ENCODE measurements around the gene OSBPL2.

Gene OSBPL2

DNA sequence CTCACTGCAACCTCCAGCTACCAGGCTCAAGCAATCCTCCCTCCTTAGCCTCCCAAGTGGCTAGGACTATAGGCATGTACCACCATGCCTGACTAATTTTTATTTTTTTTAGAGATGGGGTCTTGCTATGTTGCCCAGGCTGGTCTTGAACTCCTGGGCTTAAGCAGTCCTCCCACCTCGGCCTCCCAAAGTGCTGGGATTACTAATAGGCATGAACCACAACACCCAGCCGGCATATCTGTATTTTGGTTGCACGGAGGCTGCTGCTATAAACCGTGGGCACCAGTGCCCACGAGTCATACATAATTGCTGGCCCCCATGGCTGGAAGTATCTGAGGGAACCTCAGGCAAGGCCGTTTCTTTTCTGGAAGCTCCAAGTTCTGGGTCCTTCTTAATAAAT lies 46.1 kb downstream of the OSBPL2 start:
- TF ChIP-seq TAF1 (IDR thresholded peaks at IDR 0.05; ENCODE audit: borderline replicate concordance, low read depth, low read length), result no peak
- TF ChIP-seq POLR2A (IDR thresholded peaks at IDR 0.05; ENCODE audit: low read depth, low read length), result no peak
- TF ChIP-seq POLR2AphosphoS5 (IDR thresholded peaks at IDR 0.05; ENCODE audit: low read depth, low read length), result no peak
- DNase-seq (ENCODE audit: insufficient read length) (no peak), FAIRE-seq (no peak)

DNA sequence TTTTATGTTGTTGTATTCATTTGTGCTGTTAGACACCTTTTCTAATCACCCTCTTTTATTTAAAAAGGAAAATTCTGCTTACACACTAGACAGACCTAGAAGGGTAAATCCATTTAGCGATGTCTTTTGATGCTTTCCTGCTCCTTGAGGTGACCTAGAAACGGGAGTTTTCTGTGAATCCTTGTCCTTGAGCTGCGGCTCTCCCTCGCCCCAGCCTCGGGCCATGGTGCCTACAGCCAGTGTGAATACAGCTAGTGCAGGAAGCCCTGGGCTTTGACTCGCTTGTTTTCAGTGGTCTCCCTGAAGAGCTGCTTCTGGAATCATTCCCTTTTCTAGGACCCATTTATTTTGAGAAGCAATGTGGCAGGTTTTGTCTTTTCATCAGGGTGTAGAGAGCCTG lies 46.8 kb downstream of the OSBPL2 start:
- no peak for FAIRE-seq
- DNase-seq (ENCODE audit: insufficient read length), result no peak
- TF ChIP-seq POLR2AphosphoS5 (IDR thresholded peaks at IDR 0.05; ENCODE audit: low read depth, low read length) (no peak), TAF1 (IDR thresholded peaks at IDR 0.05; ENCODE audit: borderline replicate concordance, low read depth, low read length) (no peak), POLR2A (IDR thresholded peaks at IDR 0.05; ENCODE audit: low read depth, low read length) (no peak)

DNA sequence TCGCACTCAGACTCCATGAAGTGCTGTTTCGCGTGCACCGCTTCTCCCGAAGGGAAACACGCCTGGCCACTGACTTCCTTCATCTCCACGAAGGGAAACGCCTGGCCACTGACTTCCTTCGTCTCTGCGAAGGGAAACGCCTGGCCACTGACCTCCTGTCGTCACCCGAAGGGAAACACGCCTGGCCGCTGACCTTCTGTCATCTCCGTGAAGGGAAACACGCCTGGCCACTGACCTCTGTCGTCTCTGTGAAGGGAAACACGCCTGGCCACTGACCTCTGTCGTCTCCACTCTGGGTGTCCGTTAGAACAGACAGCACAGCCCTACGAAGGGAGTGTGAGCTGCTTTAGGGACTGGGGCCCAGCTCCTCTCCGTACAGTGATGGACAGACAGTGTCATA lies 47.4 kb downstream of the OSBPL2 start:
- TF ChIP-seq POLR2A (IDR thresholded peaks at IDR 0.05; ENCODE audit: low read depth, low read length), result no peak
- no peak for TF ChIP-seq TAF1 (IDR thresholded peaks at IDR 0.05; ENCODE audit: borderline replicate concordance, low read depth, low read length)
- no peak for TF ChIP-seq POLR2AphosphoS5 (IDR thresholded peaks at IDR 0.05; ENCODE audit: low read depth, low read length)
- FAIRE-seq, result no peak
- DNase-seq (ENCODE audit: insufficient read length), result no peak

DNA sequence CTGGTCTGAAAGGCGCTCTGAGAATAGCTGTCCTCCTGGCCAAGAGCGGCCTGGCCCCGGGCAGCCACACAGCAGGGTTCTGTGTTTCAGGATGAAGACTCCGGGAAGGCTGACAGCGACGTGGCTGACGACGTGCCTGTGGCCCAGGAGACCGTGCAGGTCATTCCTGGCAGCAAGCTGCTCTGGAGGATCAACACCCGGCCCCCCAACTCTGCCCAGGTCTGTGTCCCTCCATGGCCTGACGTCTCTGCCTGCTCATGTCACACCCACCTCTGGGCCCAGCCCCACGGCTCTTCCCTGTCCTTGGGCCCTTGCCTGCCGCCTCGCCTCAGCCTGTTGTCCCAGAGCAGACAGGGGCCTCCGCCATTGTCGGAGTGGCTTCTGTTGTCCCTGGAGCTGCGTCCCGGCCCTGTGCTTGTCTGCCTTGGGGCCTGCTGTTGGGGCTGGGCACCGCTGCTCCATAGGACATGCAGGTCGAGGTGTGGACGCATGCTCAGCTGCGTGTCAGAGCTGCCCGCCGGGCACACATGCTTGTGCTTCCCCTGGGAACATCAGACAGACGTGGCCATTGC lies 48.3 kb downstream of the OSBPL2 start:
- FAIRE-seq, result no peak
- TF ChIP-seq POLR2AphosphoS5 (IDR thresholded peaks at IDR 0.05; ENCODE audit: low read depth, low read length) (no peak), POLR2A (IDR thresholded peaks at IDR 0.05; ENCODE audit: low read depth, low read length) (no peak), TAF1 (IDR thresholded peaks at IDR 0.05; ENCODE audit: borderline replicate concordance, low read depth, low read length) (no peak)
- DNase-seq (ENCODE audit: insufficient read length), result no peak

DNA sequence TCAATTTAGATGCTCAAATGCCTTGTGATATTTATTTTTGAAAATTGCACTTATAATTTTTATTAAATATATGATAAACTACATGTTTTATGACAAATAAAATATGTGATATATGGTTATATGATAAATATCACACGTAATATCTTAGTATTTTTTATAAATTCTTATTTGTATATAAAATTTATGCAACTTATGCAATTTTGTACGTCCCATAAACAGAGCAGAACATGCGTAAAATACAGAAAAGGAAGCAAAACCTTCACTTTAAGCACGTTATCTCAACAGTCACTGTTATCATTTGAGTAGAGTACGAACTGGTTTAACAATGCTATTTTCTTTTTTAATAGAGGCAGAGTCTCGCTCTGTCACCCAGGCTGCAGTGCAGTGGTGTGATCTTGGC lies 48.8 kb downstream of the OSBPL2 start:
- FAIRE-seq (no peak), DNase-seq (ENCODE audit: insufficient read length) (no peak)
- TF ChIP-seq TAF1 (IDR thresholded peaks at IDR 0.05; ENCODE audit: borderline replicate concordance, low read depth, low read length) (no peak), POLR2A (IDR thresholded peaks at IDR 0.05; ENCODE audit: low read depth, low read length) (no peak), POLR2AphosphoS5 (IDR thresholded peaks at IDR 0.05; ENCODE audit: low read depth, low read length) (no peak)

DNA sequence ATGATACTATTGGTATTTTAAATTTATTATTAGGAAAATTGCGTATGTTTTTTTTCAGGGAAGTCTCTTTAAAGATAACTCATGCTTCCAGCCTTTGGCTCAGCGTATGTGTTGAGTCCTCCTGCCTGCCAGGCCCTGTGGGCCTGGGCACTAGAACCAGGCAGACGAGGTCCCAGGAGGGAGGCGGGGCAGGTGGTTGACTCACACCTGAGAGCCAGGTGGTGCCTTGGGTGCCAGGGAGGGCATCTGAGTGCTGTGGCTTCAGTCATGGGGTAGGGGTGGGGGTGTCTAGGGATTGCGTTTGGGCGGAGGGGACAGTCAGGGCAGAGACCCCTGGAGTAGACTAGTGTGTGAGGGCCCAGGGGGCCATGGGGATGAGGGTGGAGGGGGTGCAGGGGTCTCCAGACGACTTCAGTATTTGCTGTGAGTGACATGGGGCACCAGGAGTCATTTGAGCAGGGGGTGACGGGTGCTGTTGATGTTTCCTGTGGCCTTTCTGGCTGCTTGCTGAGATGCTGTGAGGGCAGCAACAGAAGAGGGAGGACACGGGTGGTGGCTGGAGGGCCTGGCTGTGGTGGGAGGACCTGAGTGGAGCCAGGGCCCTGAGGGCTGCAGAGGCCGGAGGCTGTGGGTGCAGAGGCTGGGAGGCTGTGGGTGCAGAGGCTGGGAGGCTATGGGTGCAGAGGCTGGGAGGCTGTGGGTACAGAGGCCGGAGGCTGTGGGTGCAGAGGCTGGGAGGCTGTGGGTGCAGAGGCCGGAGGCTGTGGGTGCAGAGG lies 49.6 kb downstream of the OSBPL2 start:
- FAIRE-seq, result no peak
- DNase-seq (ENCODE audit: insufficient read length), result no peak
- TF ChIP-seq TAF1 (IDR thresholded peaks at IDR 0.05; ENCODE audit: borderline replicate concordance, low read depth, low read length) (no peak), POLR2A (IDR thresholded peaks at IDR 0.05; ENCODE audit: low read depth, low read length) (no peak), POLR2AphosphoS5 (IDR thresholded peaks at IDR 0.05; ENCODE audit: low read depth, low read length) (no peak)

DNA sequence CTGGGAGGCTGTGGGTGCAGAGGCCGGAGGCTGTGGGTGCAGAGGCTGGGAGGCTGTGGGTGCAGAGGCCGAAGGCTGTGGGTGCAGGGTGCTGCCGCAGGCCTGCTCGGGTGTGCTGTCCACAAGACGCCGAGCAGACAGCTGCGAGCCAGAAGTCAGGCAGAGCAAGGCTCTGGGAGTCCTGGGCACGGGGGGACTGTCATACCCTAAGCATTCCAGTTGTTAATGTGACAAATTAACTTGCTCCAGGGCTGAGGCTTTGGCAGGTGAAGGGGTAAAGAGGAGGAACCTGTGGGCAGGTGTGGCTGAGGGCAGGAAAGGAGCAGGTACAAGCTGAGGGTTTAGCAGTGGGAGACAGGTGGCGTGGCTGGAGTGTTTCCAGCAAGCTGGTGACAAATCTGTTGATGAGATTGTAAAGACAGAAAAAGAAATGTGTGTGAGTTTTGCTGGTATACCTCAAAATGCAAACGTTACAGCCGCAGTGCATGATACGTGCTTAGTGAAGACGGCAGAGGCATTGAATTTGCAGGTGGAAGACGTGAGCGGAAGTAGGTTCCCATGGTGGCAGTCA lies 50.3 kb downstream of the OSBPL2 start:
- DNase-seq (ENCODE audit: insufficient read length), result no peak
- no peak for TF ChIP-seq POLR2AphosphoS5 (IDR thresholded peaks at IDR 0.05; ENCODE audit: low read depth, low read length)
- no peak for TF ChIP-seq TAF1 (IDR thresholded peaks at IDR 0.05; ENCODE audit: borderline replicate concordance, low read depth, low read length)
- no peak for FAIRE-seq

DNA sequence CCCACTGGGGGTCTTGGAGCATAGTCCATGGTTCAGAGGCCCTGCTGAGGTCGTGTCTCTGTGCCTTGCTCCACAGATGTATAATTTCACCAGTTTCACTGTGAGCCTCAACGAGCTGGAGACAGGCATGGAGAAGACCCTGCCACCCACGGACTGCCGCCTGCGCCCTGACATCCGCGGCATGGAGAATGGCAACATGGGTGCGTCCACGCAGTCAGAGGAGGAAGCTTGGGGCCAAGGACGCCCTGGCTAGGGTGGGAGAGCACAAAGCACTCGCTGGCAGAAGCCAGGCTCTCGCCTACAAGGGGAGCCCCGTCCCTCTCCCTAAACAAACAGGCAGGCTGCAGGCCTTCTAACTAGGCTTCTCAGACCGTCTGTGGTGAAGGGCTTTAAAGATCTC lies 50.8 kb downstream of the OSBPL2 start:
- TF ChIP-seq POLR2A (IDR thresholded peaks at IDR 0.05; ENCODE audit: low read depth, low read length), result no peak
- no peak for TF ChIP-seq TAF1 (IDR thresholded peaks at IDR 0.05; ENCODE audit: borderline replicate concordance, low read depth, low read length)
- TF ChIP-seq POLR2AphosphoS5 (IDR thresholded peaks at IDR 0.05; ENCODE audit: low read depth, low read length), result no peak
- DNase-seq (ENCODE audit: insufficient read length) (no peak), FAIRE-seq (no peak)

DNA sequence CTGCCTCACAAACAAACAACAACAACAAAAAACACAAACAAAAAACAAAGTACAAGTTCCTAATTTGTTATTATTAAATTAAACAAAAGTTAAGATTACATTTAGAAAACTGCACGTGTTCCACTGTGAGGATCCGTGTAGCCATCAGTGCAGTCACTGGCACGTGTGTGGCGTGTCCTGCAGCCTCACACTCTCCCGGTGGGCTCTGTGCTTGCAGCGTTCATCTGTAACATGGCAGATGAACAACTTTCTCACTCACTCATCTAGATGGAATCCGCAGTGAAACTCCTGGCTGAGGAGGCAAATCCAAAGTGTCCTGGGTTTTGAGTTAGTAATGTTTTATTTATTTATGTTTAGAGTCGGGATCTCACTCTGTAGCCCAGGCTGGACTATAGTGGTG lies 51.6 kb downstream of the OSBPL2 start:
- no peak for FAIRE-seq
- TF ChIP-seq POLR2AphosphoS5 (IDR thresholded peaks at IDR 0.05; ENCODE audit: low read depth, low read length) (no peak), POLR2A (IDR thresholded peaks at IDR 0.05; ENCODE audit: low read depth, low read length) (no peak), TAF1 (IDR thresholded peaks at IDR 0.05; ENCODE audit: borderline replicate concordance, low read depth, low read length) (no peak)
- DNase-seq (ENCODE audit: insufficient read length), result no peak

DNA sequence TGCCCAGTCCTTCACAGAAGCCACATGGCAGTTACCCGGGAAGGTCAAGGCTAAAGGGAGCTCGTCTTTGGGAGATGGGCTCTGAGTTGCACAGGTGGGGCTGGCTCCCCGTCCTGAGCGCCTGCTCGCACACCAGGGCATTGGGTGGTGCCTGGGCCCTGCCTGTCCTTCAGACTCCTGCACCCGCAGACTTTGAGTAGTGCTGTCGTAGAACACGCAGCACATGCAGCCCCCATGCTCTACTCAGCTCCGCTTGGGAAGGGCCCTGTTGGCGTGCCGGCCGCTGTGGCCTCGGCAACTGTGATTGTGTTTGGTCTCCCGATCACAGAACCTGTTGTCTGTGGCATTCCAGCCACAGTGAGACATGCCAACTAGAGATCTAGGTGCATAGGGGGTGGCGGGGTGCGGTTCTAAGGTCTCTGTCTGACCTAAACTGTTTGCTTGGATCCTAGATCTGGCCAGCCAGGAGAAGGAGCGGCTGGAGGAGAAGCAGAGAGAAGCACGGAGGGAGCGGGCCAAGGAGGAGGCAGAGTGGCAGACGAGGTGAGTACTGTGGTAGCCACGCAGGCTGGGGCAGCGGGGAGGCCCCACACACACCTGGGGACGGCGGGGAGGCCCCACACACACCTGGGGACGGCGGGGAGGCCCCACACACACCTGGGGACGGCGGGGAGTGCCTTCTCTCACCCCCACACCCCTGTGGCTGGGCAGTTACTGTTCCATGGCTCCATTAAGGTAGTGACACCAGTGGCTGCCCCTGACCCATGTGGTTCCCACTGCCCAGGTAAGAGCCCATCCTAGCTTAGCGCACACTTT lies 53.1 kb downstream of the OSBPL2 start:
- DNase-seq (ENCODE audit: insufficient read length) (no peak), FAIRE-seq (no peak)
- TF ChIP-seq POLR2AphosphoS5 (IDR thresholded peaks at IDR 0.05; ENCODE audit: low read depth, low read length) (no peak), POLR2A (IDR thresholded peaks at IDR 0.05; ENCODE audit: low read depth, low read length) (no peak), TAF1 (IDR thresholded peaks at IDR 0.05; ENCODE audit: borderline replicate concordance, low read depth, low read length) (no peak)

DNA sequence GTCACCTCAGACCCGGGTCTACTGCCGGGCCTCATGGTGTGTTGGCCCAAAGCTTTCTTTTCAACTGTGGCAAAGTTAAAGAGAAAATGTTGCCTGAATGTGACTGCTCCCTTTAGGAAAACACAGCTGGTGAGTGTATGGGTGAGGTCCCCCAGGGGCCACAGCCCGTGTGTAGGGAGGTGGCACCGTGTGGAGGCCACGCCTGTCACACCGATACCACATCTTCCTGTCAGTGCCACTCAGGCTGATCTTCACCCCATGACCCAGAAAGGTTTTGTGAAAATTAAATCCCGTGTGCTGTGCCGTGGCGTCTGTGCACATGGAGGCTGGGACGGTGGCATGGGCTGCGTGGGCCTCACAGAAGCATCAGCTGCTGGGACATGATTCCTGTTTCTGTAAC lies 53.8 kb downstream of the OSBPL2 start:
- FAIRE-seq (no peak), DNase-seq (ENCODE audit: insufficient read length) (no peak)
- TF ChIP-seq TAF1 (IDR thresholded peaks at IDR 0.05; ENCODE audit: borderline replicate concordance, low read depth, low read length), result no peak
- no peak for TF ChIP-seq POLR2AphosphoS5 (IDR thresholded peaks at IDR 0.05; ENCODE audit: low read depth, low read length)
- no peak for TF ChIP-seq POLR2A (IDR thresholded peaks at IDR 0.05; ENCODE audit: low read depth, low read length)
